ENCODE results near the gene RBCK1.

Gene RBCK1

DNA sequence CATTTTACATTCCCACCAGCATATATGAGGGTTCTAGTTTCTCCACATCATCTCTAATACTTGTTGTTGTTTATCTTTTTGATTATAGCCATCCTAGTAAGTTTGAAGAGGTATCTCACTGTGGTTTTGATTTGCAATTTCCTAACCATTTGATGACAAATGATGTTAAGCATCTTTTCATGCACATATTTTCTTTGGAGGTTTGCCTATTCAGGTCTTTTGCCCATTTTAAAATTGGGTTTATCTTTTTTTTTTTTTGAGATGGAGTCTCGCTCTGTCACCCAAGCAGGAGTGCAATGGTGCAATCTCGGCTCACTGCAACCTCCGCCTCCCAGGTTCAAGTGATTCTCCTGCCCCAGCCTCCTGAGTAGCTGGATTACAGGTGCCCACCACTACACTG is 4.0 kb downstream of the RBCK1 start:
- Mint-ChIP-seq H3K36me3 (peaks cover 22% of the 10 kb centered on the region), H3K4me3 (no peak overlapping the region)

GRCh38 chr20:414161-414560 is 6.1 kb downstream of the RBCK1 start:
- Mint-ChIP-seq H3K9me3 (no peaks in the 10 kb centered on the region), H3K4me3 (no peak overlapping the region), H3K4me1 (peaks cover 29% of the 10 kb centered on the region), H3K27me3 (no peaks in the 10 kb centered on the region), H3K27ac (no peak overlapping the region), H3K36me3 (peaks cover 22% of the 10 kb centered on the region)
- ATAC-seq (ENCODE audit: low read depth) (no peak), DNase-seq (ENCODE audit: low spot score in 2 of 2) (no peak)

More for the DNA sequence above, 4.0 kb downstream of the RBCK1 start:
- no peak overlapping the region for H3K27ac Mint-ChIP-seq
- no peak for ATAC-seq (ENCODE audit: low read depth)
- H3K9me3 Mint-ChIP-seq, result no peaks in the 10 kb centered on the region
- peaks cover 36% of the 10 kb centered on the region for H3K4me1 Mint-ChIP-seq
- no peak for DNase-seq (ENCODE audit: low spot score in 2 of 2)
- H3K27me3 Mint-ChIP-seq, result no peaks in the 10 kb centered on the region

- Mint-ChIP-seq H3K36me3 (peaks cover 29% of the 10 kb centered on the region), H3K9me3 (no peaks in the 10 kb centered on the region), H3K27me3 (no peaks in the 10 kb centered on the region), H3K27ac (no peak overlapping the region), H3K4me1 (peaks cover 25% of the 10 kb centered on the region), H3K4me3 (no peak overlapping the region)
- ATAC-seq (ENCODE audit: low read depth) (no peak), DNase-seq (ENCODE audit: low spot score in 2 of 2) (no peak)
Observed at GRCh38 chr20:415820-416322, 7.8 kb downstream of the RBCK1 start.

DNA sequence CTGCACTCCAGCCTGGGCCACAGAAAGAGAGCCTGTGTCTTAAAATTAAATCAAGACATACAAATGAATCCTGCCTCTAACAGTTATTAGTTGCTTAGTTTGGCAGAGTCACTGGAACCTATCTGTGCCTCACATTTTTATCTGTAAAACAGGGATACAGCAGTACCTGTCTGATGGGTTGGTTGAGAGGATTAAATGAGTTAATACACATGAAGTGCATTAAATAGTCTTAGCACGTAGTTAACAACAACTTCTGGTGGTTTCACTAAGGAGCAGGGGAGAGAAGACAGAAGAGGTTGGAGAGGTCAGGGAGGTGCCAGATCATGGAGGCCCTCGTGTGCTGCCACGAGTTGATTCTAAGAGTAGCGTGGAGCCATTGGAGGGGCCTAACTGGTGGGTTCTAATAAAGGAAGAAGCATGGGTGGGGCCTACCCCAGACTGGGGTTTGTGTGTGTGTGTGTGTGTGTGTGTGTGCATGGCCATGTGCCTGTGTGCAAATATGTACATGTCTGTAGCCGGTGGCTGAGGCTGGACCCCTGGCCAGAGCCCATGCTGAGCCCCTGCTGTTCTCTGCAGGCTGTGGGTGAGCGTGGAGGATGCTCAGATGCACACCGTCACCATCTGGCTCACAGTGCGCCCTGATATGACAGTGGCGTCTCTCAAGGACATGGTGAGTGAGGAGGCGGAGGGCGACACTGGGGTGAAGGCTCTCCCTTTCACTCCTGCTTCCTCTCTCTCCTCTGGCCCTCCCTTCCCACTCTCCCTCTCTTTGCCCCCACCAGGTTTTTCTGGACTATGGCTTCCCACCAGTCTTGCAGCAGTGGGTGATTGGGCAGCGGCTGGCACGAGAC is 9.1 kb downstream of the RBCK1 start:
- Mint-ChIP-seq H3K27ac (no peak overlapping the region), H3K4me1 (peaks cover 23% of the 10 kb centered on the region), H3K36me3 (peaks cover 26% of the 10 kb centered on the region), H3K9me3 (no peaks in the 10 kb centered on the region), H3K4me3 (no peak overlapping the region), H3K27me3 (no peaks in the 10 kb centered on the region)
- no peak for ATAC-seq (ENCODE audit: low read depth)
- no peak for DNase-seq (ENCODE audit: low spot score in 2 of 2)

GRCh38 chr20:417801-418342 is 9.8 kb downstream of the RBCK1 start:
- Mint-ChIP-seq H3K27ac (no peak overlapping the region), H3K4me1 (peaks cover 21% of the 10 kb centered on the region), H3K9me3 (no peaks in the 10 kb centered on the region)

GRCh38 chr20:418858-419365 is 10.8 kb downstream of the RBCK1 start:
- peak overlapping the region; percentile 93 for H3K27ac Mint-ChIP-seq
- peaks cover 22% of the 10 kb centered on the region for H3K36me3 Mint-ChIP-seq
- no peaks in the 10 kb centered on the region for H3K9me3 Mint-ChIP-seq
- H3K4me1 Mint-ChIP-seq, result peaks cover 18% of the 10 kb centered on the region
- ATAC-seq (ENCODE audit: low read depth), result no peak
- no peaks in the 10 kb centered on the region for H3K27me3 Mint-ChIP-seq
- no peak overlapping the region for H3K4me3 Mint-ChIP-seq
- no peak for DNase-seq (ENCODE audit: low spot score in 2 of 2)

More at GRCh38 chr20:417801-418342, 9.8 kb downstream of the RBCK1 start:
- H3K36me3 Mint-ChIP-seq, result peaks cover 25% of the 10 kb centered on the region
- H3K4me3 Mint-ChIP-seq, result no peak overlapping the region
- no peak for DNase-seq (ENCODE audit: low spot score in 2 of 2)
- ATAC-seq (ENCODE audit: low read depth), result no peak
- no peaks in the 10 kb centered on the region for H3K27me3 Mint-ChIP-seq

GRCh38 chr20:419556-420165 is 11.6 kb downstream of the RBCK1 start:
- peak; percentile 37 to 56 for DNase-seq (ENCODE audit: low spot score in 2 of 2)
- ATAC-seq (ENCODE audit: low read depth), result peak; percentile 96
- Mint-ChIP-seq H3K27me3 (no peaks in the 10 kb centered on the region), H3K9me3 (no peaks in the 10 kb centered on the region), H3K36me3 (peaks cover 29% of the 10 kb centered on the region), H3K4me3 (peak overlapping the region; percentile 11), H3K27ac (peak overlapping the region; percentile 93), H3K4me1 (peaks cover 18% of the 10 kb centered on the region)

DNA sequence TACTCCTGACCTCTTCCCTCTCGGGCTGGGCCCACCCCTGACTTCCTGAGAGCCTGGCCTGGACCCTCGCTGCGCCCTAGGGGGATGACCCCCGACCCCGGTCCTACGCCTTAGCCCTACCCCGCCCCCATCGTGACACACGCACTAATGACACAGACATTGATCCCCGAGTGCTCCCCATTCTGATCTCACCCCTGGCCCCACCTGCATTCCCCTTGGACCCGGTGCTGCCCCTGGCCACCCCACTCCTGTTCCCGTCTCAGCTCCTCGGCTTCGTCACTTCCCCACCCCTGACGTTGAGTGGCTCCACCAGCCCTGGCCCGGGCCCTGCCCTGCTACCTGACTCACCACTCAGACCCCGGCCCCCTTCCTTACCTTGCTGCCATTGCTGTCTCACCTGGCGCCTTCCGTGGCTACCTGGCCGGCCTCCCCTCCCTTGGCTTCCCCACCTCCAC is 12.1 kb downstream of the RBCK1 start:
- H3K36me3 Mint-ChIP-seq, result peaks cover 29% of the 10 kb centered on the region
- H3K27ac Mint-ChIP-seq, result peak overlapping the region; percentile 93
- ATAC-seq (ENCODE audit: low read depth), result no peak

GRCh38 chr20:420721-421574 is 12.8 kb downstream of the RBCK1 start:
- ATAC-seq (ENCODE audit: low read depth) (no peak), DNase-seq (ENCODE audit: low spot score in 2 of 2) (no peak)
- H3K4me1 Mint-ChIP-seq, result peaks cover 13% of the 10 kb centered on the region
- H3K27me3 Mint-ChIP-seq, result no peaks in the 10 kb centered on the region
- peaks cover 26% of the 10 kb centered on the region for H3K36me3 Mint-ChIP-seq
- peak overlapping the region; percentile 84 for H3K27ac Mint-ChIP-seq
- no peak overlapping the region for H3K4me3 Mint-ChIP-seq
- no peaks in the 10 kb centered on the region for H3K9me3 Mint-ChIP-seq

More for the DNA sequence above, 12.1 kb downstream of the RBCK1 start:
- Mint-ChIP-seq H3K4me1 (peaks cover 18% of the 10 kb centered on the region), H3K4me3 (no peak overlapping the region), H3K27me3 (no peaks in the 10 kb centered on the region), H3K9me3 (no peaks in the 10 kb centered on the region)
- DNase-seq (ENCODE audit: low spot score in 2 of 2), result no peak

GRCh38 chr20:421685-422250 is 13.7 kb downstream of the RBCK1 start:
- Mint-ChIP-seq H3K4me3 (no peak overlapping the region), H3K27ac (peak overlapping the region; percentile 84), H3K36me3 (peaks cover 26% of the 10 kb centered on the region), H3K27me3 (no peaks in the 10 kb centered on the region), H3K4me1 (peaks cover 11% of the 10 kb centered on the region), H3K9me3 (no peaks in the 10 kb centered on the region)
- ATAC-seq (ENCODE audit: low read depth) (no peak), DNase-seq (ENCODE audit: low spot score in 2 of 2) (no peak)

DNA sequence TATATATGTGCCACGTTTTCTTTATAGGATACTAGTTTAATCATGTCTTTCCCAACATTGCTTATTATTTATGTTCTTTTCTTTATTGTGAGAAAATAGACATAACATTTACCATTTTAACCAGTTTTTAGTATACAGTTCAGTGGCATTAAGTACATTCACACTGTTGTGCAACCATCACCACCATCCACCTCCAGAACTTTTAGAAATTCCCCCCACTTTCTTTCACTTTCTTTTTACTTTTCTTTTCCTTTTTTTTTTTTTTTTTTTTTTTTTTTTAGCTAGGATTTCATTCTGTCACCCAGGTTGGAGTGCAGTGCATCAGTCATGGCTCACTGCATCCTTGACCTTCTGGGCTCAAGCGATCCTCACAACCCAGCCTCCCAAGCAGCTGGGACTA is 18.5 kb downstream of the RBCK1 start:
- peaks cover 20% of the 10 kb centered on the region for H3K36me3 Mint-ChIP-seq
- DNase-seq (ENCODE audit: low spot score in 2 of 2) (no peak), ATAC-seq (ENCODE audit: low read depth) (no peak)
- no peak overlapping the region for H3K27ac Mint-ChIP-seq
- no peaks in the 10 kb centered on the region for H3K9me3 Mint-ChIP-seq
- H3K4me3 Mint-ChIP-seq, result no peak overlapping the region
- peaks cover 2% of the 10 kb centered on the region for H3K4me1 Mint-ChIP-seq
- no peaks in the 10 kb centered on the region for H3K27me3 Mint-ChIP-seq

DNA sequence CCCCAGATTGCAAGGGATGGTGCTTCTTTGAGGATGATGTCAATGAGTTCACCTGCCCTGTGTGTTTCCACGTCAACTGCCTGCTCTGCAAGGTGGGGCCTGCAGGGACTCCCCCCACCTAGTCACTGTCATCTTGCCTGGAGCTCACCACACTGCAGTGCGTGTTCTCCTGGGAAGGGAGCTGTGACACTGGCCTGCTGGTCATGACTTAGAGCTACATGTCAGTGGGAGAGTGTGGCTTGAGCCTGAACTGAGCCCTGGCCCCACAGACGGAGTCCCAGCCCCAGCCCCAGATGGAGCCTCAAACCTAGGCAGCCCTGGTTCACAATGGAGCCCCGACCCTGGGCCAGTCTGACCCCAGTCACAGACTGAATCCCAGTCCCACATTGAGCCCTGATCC is 19.3 kb downstream of the RBCK1 start:
- no peak for DNase-seq (ENCODE audit: low spot score in 2 of 2)
- H3K36me3 Mint-ChIP-seq, result peaks cover 15% of the 10 kb centered on the region
- H3K27me3 Mint-ChIP-seq, result no peaks in the 10 kb centered on the region
- H3K4me3 Mint-ChIP-seq, result no peak overlapping the region
- no peaks in the 10 kb centered on the region for H3K9me3 Mint-ChIP-seq
- ATAC-seq (ENCODE audit: low read depth), result no peak
- H3K4me1 Mint-ChIP-seq, result peaks cover 3% of the 10 kb centered on the region
- no peak overlapping the region for H3K27ac Mint-ChIP-seq

Data from memory B cell (primary cell).